ENCODE measurements around the gene EPHB1. TPM values are rescaled to one million over a fixed set of nuclear protein-coding genes. Genes with fewer than 3 reads are reported as not detected.

The EPHB1 gene
- total RNA-seq, 1 donor from 2014 or later, result 6.6 TPM

DNA sequence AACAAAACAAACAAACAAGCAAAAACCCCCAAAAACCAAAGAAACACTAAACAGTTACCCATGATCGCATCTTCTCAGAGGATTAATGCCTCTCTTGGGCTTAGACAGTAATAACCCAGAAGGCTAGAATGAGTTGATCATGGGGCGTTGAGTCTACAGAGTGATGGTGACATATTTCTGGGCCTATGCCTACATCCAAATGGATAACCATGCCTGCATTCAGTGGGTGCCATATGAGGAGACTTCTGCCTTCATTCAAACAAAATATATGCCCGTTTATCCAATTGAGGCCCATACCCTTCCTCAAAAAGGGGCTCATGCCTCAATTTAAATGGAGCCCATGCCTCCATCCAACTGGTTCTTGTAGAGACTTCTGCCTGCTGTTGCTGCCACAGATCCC, 284.0 kb downstream of the EPHB1 start:
- intact Hi-C loops (cut with DNase I), result no loop called here
- no peak for ATAC-seq
- no peak for DNase-seq (ENCODE audit: low spot score)

- intact Hi-C loops (cut with DNase I), result no loop called here
- no peak for DNase-seq (ENCODE audit: low spot score)
- ATAC-seq, result no peak
Observed at GRCh38 chr3:135081451-135081850, 286.4 kb downstream of the EPHB1 start.

DNA sequence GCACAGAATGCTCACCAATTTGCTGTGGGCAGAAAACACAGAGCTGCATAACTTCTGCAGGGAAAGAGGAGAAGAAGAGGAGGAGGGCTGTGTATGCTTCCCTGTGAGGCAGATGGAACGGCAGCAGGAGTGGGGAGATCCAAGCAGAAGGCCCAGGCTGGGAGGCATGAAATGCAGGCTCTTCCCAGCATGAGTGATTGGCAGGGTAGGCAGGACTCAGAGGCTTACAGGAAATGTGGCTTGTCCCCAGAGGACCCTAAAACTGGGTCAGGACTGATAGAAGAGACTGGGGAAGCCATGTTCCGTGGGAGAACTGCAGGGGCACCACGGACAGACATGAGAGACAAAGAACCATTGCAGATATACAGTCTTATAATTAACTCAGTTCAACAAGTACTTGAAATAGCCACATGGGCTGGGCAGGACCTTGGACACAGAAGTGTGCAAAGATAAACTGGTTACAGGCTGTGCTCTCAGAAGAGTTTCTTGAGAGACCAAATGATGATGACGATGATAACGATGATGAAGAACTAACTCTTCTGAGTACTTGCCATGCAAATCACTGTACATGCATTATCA, 286.9 kb downstream of the EPHB1 start:
- no peak for DNase-seq (ENCODE audit: low spot score)
- no peak for ATAC-seq
- intact Hi-C loops (cut with DNase I), result no loop called here

DNA sequence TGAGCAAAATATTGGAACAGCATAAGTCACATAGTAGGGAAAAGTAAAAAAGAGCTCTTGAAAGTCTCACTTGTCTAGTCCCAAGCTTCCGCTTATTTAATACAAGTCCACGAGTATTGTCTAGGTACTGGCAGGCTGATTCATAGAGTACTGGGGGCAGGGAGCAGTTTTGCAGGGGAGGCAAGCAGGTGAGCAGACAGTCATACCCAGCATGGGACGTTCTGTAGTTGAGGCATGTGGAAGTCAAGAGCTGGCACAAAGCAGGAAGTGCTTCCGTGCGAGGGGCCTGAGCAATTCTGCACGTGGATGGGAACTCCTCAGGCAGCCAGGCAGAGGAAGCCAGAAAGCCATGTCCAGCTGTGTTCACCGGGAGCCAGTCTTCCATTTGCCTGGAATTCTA, 287.6 kb downstream of the EPHB1 start:
- DNase-seq (ENCODE audit: low spot score), result no peak
- no peak for ATAC-seq
- intact Hi-C loops (cut with DNase I), result no loop called here

- intact Hi-C loops (cut with DNase I), result no loop called here
- DNase-seq (ENCODE audit: low spot score), result no peak
- no peak for ATAC-seq
Observed at GRCh38 chr3:135083179-135083578, 288.1 kb downstream of the EPHB1 start.

DNA sequence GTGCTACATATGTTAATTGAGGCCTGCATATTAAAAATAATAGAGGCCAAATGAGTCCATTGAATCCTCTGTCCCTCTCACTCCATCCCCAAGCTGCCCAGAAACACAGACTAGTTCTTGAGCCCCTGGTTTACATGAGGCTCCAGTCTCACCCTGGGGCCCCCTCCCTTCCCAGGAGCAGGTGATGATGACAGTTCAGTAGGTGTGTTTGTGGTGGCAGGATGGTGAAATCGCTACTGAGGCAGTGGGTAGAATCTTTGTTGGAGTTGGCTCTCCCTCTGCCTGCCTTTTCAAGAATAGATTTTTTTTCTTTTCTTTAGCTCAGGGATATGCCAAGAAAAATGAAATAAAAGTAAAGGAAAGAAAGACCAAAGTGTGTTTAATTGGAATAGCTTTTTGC, 288.7 kb downstream of the EPHB1 start:
- intact Hi-C loops (cut with DNase I), result no loop called here
- DNase-seq (ENCODE audit: low spot score), result no peak

GRCh38 chr3:135084405-135084804, 289.3 kb downstream of the EPHB1 start:
- DNase-seq (ENCODE audit: low spot score), result no peak
- no peak for ATAC-seq
- intact Hi-C loops (cut with DNase I), result no loop called here

More for the DNA sequence above, 288.7 kb downstream of the EPHB1 start:
- ATAC-seq, result no peak

DNA sequence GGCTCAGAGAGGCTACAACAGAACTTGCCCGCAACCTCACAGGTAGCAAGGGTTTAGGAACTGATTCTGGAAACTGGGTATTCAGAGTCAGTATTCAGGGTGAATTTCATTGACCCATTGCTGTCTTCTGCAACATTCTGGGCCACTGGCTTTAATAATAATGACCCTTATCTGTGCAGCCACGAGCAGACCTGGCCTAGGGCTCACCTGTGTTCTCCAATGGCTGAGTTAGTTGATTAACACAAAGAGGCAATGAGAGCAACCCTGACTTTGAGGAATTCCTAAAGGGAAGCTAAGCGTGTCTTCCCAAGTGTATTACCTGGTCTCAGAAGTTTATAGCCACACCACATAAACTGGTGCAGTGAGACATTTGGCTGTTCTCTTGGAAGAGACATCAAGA, 289.9 kb downstream of the EPHB1 start:
- intact Hi-C loops (cut with DNase I), result no loop called here
- DNase-seq (ENCODE audit: low spot score) (no peak), ATAC-seq (no peak)

- DNase-seq (ENCODE audit: low spot score) (no peak), ATAC-seq (no peak)
- intact Hi-C loops (cut with DNase I), result no loop called here
Observed at GRCh38 chr3:135085652-135086436, 290.8 kb downstream of the EPHB1 start.

GRCh38 chr3:135087782-135088181, 292.7 kb downstream of the EPHB1 start:
- intact Hi-C loops (cut with DNase I), result no loop called here
- DNase-seq (ENCODE audit: low spot score) (no peak), ATAC-seq (no peak)

DNA sequence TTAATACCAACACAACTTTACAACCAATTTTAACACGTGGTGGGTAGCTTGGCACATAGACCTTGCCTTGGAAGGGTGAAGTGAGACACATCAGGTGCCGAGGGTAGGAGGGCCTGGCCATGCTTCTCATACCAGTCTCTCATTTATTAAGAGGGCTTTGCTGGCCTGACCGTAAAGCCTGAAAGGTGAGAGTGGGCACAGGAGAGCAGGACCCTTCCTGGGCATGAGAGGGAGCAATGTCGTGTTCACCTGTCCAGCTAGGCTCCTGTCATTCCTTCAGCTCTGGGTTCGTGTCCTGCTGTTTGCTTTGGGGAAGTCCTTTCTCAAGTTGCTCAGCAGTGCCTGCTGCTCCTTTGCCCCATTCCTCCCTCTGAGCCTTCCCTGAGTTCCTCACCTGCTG, 294.4 kb downstream of the EPHB1 start:
- no peak for ATAC-seq

GRCh38 chr3:135090020-135090717, 295.1 kb downstream of the EPHB1 start:
- intact Hi-C loops (cut with DNase I), result no loop called here
- no peak for ATAC-seq
- DNase-seq (ENCODE audit: low spot score), result no peak

More for the DNA sequence above, 294.4 kb downstream of the EPHB1 start:
- intact Hi-C loops (cut with DNase I), result no loop called here
- no peak for DNase-seq (ENCODE audit: low spot score)

- ATAC-seq, result no peak
- DNase-seq (ENCODE audit: low spot score), result no peak
Observed at GRCh38 chr3:135091946-135092345, 296.9 kb downstream of the EPHB1 start.

DNA sequence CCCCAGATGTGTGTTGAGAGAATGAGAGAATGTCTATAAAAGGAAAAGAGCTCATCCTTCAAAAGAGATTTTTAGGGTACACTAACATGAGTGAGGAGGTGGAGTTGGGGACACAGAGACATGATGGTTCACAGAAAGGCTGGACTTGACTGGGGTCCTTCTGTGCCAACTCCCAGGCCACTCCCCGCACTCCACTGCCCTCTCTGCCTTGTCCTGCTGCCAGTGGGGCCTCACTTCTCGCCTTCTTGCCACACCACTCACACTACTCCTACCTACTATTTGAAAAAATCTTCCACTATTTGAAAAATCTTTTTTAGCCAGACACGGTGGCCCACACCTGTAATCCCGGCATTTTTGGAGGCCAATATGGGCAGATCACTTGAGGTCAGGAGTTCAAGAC, 298.1 kb downstream of the EPHB1 start:
- DNase-seq (ENCODE audit: low spot score) (no peak), ATAC-seq (no peak)
- intact Hi-C loops (cut with DNase I), result no loop called here

More at GRCh38 chr3:135091946-135092345, 296.9 kb downstream of the EPHB1 start:
- intact Hi-C loops (cut with DNase I), result no loop called here

DNA sequence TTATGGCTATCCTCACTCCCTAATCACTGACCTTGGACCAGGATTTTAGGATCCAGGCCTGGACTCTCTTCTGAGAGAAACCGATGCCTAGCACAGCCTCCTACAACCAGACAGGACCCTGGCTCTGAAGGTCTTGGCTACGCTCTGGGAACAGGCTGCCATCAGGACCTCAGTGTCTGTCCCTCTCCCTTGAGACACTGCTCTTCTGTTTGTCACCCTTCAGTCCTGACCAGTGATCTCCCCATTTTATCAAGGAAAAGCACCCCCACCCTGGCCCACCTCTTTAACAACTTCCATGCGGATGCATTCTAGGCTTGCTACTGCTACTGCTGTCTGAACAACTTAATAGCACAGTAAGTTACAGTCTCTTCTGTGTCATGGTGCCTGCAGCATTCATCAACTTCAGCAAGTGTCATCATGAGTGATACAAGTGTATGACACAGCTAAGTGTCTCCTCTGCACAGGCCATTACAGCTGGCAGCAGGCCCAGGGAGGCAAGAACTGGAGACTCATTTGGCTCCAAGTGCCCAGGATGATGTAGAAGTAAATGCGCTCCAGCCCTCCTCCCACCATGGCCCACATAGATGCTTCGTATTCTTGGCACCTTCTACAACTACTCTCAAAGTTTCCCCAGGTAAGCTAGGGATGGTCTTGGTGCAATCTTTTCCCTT, 302.4 kb downstream of the EPHB1 start:
- DNase-seq (ENCODE audit: low spot score) (no peak), ATAC-seq (no peak)
- intact Hi-C loops (cut with DNase I), result no loop called here

DNA sequence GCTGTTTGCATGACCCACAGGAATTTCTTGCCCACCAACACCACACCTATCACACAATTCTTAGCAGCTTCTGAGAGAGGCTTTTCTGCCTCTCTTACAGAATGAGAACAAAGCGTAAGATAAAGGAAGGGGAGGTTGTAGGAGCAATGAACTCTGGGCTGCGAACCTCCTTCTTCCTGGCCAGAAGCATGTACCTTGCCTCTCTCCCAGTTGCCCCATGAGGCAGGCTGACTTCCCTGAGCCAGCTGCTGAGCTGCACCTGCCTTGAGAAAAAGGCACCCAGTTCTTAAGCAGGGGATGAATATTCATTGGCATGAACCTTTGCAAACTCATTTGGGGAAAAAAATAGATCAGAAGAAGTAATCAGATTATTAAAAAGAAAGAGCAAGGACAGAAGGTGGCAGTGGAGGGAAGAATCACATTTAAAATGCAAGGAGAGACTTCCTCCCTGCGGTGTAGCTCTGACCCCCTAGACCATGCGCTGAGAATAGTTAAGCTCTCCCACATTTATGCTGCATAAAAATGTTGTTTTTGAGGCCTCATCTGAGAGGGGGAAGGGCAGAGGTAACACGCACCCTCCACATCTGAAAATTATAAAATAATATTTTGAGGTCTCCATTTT, 304.8 kb downstream of the EPHB1 start:
- intact Hi-C loops (cut with DNase I), result no loop called here
- ATAC-seq (no peak), DNase-seq (ENCODE audit: low spot score) (no peak)

GRCh38 chr3:135100366-135100765, 305.3 kb downstream of the EPHB1 start:
- intact Hi-C loops (cut with DNase I), result no loop called here
- DNase-seq (ENCODE audit: low spot score) (no peak), ATAC-seq (no peak)

GRCh38 chr3:135103917-135104316, 308.9 kb downstream of the EPHB1 start:
- DNase-seq (ENCODE audit: low spot score), result no peak
- intact Hi-C loops (cut with DNase I), result no loop called here
- ATAC-seq, result no peak

DNA sequence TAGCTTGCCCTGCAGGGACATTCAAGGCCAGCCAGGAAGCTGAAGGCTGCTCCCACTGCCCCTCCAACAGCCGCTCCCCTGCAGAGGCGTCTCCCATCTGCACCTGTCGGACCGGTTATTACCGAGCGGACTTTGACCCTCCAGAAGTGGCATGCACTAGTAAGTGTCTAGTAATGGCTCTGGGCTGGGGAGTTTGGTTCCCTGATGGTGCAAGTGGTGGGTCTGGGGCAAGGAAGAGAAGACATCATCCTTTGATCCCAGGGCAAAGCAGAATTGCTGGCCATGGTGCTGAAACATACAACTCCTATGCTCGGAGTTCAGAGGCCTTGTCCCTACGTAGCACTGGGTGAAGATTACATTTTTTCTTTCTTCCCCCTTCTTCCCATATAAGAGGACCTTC, 311.4 kb downstream of the EPHB1 start:
- no peak for ATAC-seq
- intact Hi-C loops (cut with DNase I), result no loop called here

More for the DNA sequence above, 311.4 kb downstream of the EPHB1 start:
- no peak for DNase-seq (ENCODE audit: low spot score)

Data from sciatic nerve (tissue), 2 donors.